Vagina (tissue), 1 donor: ENCODE results near the gene PHAF1. TPM values are rescaled to one million over a fixed set of nuclear protein-coding genes. Genes with fewer than 3 reads are reported as not detected.

Experiments used
- total RNA-seq: library from RNA; depleted of rRNA; stranded (reverse); fragments of >200 nt; gene quantifications from one replicate; pipeline ENCODE4 v1.2.3, GENCODE V29; 2016

Gene PHAF1
- total RNA-seq, 1 donor from 2014 or later: 23.3 TPM

Other genes starting within 250 kb of the PHAF1 start
- gene PDP2, start 229.4 kb upstream of the PHAF1 start, total RNA-seq: 14.0 TPM
- 0.25 TPM for gene CDH16, start 191.1 kb upstream of the PHAF1 start, total RNA-seq
- 49.1 TPM for gene RRAD, start 184.4 kb upstream of the PHAF1 start, total RNA-seq
- gene CIAO2B, start 175.5 kb upstream of the PHAF1 start, total RNA-seq: 105 TPM
- gene CES2, start 174.4 kb upstream of the PHAF1 start, total RNA-seq: 55.7 TPM
- gene CES3, start 148.7 kb upstream of the PHAF1 start, total RNA-seq: 0.98 TPM
- 12.5 TPM for gene CES4A, start 121.4 kb upstream of the PHAF1 start, total RNA-seq
- 33.9 TPM for gene CBFB, start 80.8 kb upstream of the PHAF1 start, total RNA-seq
- gene B3GNT9, start 41.1 kb downstream of the PHAF1 start, total RNA-seq: 12.8 TPM
- 22.3 TPM for gene TRADD, start 50.0 kb downstream of the PHAF1 start, total RNA-seq
- gene FBXL8, start 50.0 kb downstream of the PHAF1 start, total RNA-seq: 31.4 TPM
- gene HSF4, start 54.8 kb downstream of the PHAF1 start, total RNA-seq: 54.3 TPM
- 19.2 TPM for gene NOL3, start 60.6 kb downstream of the PHAF1 start, total RNA-seq
- gene MATCAP1, start 74.0 kb downstream of the PHAF1 start, total RNA-seq: 17.4 TPM
- gene EXOC3L1, start 80.2 kb downstream of the PHAF1 start, total RNA-seq: 2.5 TPM
- 78.1 TPM for gene E2F4, start 82.2 kb downstream of the PHAF1 start, total RNA-seq
- 21.6 TPM for gene ELMO3, start 89.2 kb downstream of the PHAF1 start, total RNA-seq
- gene TMEM208, start 117.2 kb downstream of the PHAF1 start, total RNA-seq: 48.9 TPM
- gene FHOD1, start 137.5 kb downstream of the PHAF1 start, total RNA-seq: 17.2 TPM
- gene SLC9A5, start 139.0 kb downstream of the PHAF1 start, total RNA-seq: 0.49 TPM
- gene PLEKHG4, start 169.6 kb downstream of the PHAF1 start, total RNA-seq: 9.8 TPM
- not detected for gene KCTD19, start 216.8 kb downstream of the PHAF1 start, total RNA-seq
- not detected for gene LRRC36, start 216.9 kb downstream of the PHAF1 start, total RNA-seq